HepG2 (cell line): ENCODE measurements around the gene KHK. TPM values are rescaled to one million over a fixed set of nuclear protein-coding genes. Genes with fewer than 3 reads are reported as not detected.

Experiments used
- ATAC-seq: fragments of 200-7000 bp; cut with Tn5 transposase; 3 replicates; pipeline ENCODE4 v1.9.1; 2020; ENCODE audit warnings: mild to moderate bottlenecking, moderate library complexity
- BruUV-seq: library from RNA; stranded (reverse); fragments of 400-500 nt; replicated peaks from 2 replicates; lab custom pipeline; 2021; lab: Mats Ljungman, UMichigan
- CTCF ChIA-PET: fragments of 300-600 bp; formaldehyde crosslinking; extraction: SDS; loops from one replicate; lab custom pipeline; 2021; ENCODE audit warnings: low total read pairs, inconsistent platforms, low intra/inter-chr PET ratio; lab: Yijun Ruan, JAX
- POLR2A ChIA-PET: fragments of 350-600 bp; sonication (Branson Sonifier 250); formaldehyde crosslinking; loops from one replicate; lab custom pipeline; 2020; ENCODE audit warnings: antibody characterized with exemption, inconsistent platforms; lab: Yijun Ruan, JAX
- DNase-seq: peaks from one replicate; pipeline ENCODE4 v3.0.0-alpha.2; 2015; ENCODE audit warnings: low spot score
- FAIRE-seq: peaks from 3 replicates; lab custom pipeline; 2011; peaks lifted over from hg19 to GRCh38; lab: Jason Lieb, UNC
- H2AFZ ChIP-seq: one replicate; pipeline ENCODE4 v1.6.1; 2011; ENCODE audit warnings: low read length, inconsistent platforms
- H3K27ac ChIP-seq: fragments of 300-600 bp; 3 replicates; pipeline ENCODE4 v1.8.0; 2011; ENCODE audit warnings: mixed run types, mild to moderate bottlenecking, mixed read lengths, low read length, inconsistent platforms; ENCODE audit not compliant: insufficient read depth; ENCODE audit errors: extremely low read length
- H3K27me3 ChIP-seq, 2 experiments: fragments of 200-600 bp in 1 of 2; 2 replicates in 1 of 2; 3 replicates in 1 of 2; pipeline versions ENCODE4 v1.6.0 to v1.8.0; 2011; ENCODE audit warnings: low read length in 2 of 2, mild to moderate bottlenecking in 2 of 2, moderate library complexity in 2 of 2, inconsistent platforms in 1 of 2; ENCODE audit not compliant: insufficient read depth in 2 of 2, control insufficient read depth in 1 of 2
- H3K36me3 ChIP-seq, 2 experiments: fragments of 200-600 bp in 1 of 2; replicated peaks in 1 of 2; 2 replicates in 1 of 2; 3 replicates in 1 of 2; pipeline versions ENCODE4 v1.5.1 to v1.8.0; 2011; ENCODE audit warnings: low read length in 2 of 2, inconsistent platforms in 1 of 2; ENCODE audit not compliant: insufficient read depth in 2 of 2, control insufficient read depth in 1 of 2
- H3K4me1 ChIP-seq: 2 replicates; pipeline ENCODE4 v1.5.1; 2012; ENCODE audit warnings: low read length, inconsistent platforms; ENCODE audit not compliant: insufficient read depth
- H3K4me2 ChIP-seq: 2 replicates; pipeline ENCODE4 v1.6.0; 2011; ENCODE audit warnings: low read depth, low read length, inconsistent platforms
- H3K4me3 ChIP-seq, 3 experiments: fragments of 200-600 bp in 1 of 3; sonication (generic), shearing (Covaris generic) in 1 of 3; replicated peaks in 1 of 3; 2 replicates each; pipeline ENCODE4 v1.5.1; 2011 to 2016; ENCODE audit warnings: low read length in 3 of 3, inconsistent platforms in 2 of 3, low read depth in 2 of 3, mild to moderate bottlenecking in 2 of 3, control low read depth in 1 of 3, mixed read lengths in 1 of 3; ENCODE audit not compliant: insufficient read depth in 1 of 3
- H3K79me2 ChIP-seq: one replicate; pipeline ENCODE4 v1.6.1; 2011; ENCODE audit warnings: low read length, inconsistent platforms; ENCODE audit not compliant: insufficient read depth
- H3K9ac ChIP-seq: 2 replicates; pipeline ENCODE4 v1.6.0; 2011; ENCODE audit warnings: mild to moderate bottlenecking, low read depth, low read length, inconsistent platforms; ENCODE audit not compliant: insufficient read depth
- H3K9me3 ChIP-seq: 2 replicates; pipeline ENCODE4 v1.5.1; 2012; ENCODE audit warnings: mild to moderate bottlenecking, low read length
- H4K20me1 ChIP-seq: 2 replicates; pipeline ENCODE4 v1.6.0; 2011; ENCODE audit warnings: inconsistent platforms, mild to moderate bottlenecking, low read length, moderate library complexity; ENCODE audit not compliant: insufficient read depth
- ATF1 ChIP-seq: IDR thresholded peaks from 2 replicates; pipeline ENCODE4 v1.6.1; 2016; ENCODE audit warnings: mild to moderate bottlenecking, control low read depth
- CENPT ChIP-seq: sonication (generic); formaldehyde crosslinking; IDR thresholded peaks from 2 replicates; pipeline ENCODE4 v1.8.0; 2022; ENCODE audit warnings: low read depth, mild to moderate bottlenecking, moderate library complexity, missing genetic modification reagents
- FOXA3 ChIP-seq: IDR thresholded peaks from 2 replicates; pipeline ENCODE4 v1.6.1; 2016; ENCODE audit warnings: missing genetic modification reagents, missing compliant biosample characterization
- HNRNPL ChIP-seq: fragments of 200-400 bp; formaldehyde crosslinking; IDR thresholded peaks from 2 replicates; pipeline ENCODE4 v1.6.1; 2017; ENCODE audit warnings: mild to moderate bottlenecking, low read depth, low read length
- KLF12 ChIP-seq: sonication (generic); formaldehyde crosslinking; IDR thresholded peaks from 2 replicates; pipeline ENCODE4 v1.4.0; 2020; ENCODE audit warnings: missing genetic modification reagents, borderline replicate concordance
- MEF2D ChIP-seq: sonication (generic); formaldehyde crosslinking; IDR thresholded peaks from 2 replicates; pipeline ENCODE4 v1.5.1; 2020; ENCODE audit warnings: mild to moderate bottlenecking, missing genetic modification reagents
- SP1 ChIP-seq, 2 experiments: fragments of 450-650 bp in 1 of 2; sonication (generic) in 1 of 2; formaldehyde crosslinking in 1 of 2; IDR thresholded peaks; 2 replicates each; pipeline versions ENCODE4 v1.4.0 to v1.6.1; 2016 to 2020; ENCODE audit warnings: missing genetic modification reagents in 1 of 2
- TBX3 ChIP-seq: fragments of 450-650 bp; IDR thresholded peaks from 2 replicates; pipeline ENCODE4 v1.6.1; 2017; ENCODE audit warnings: antibody characterized with exemption, mild to moderate bottlenecking, inconsistent platforms, borderline replicate concordance
- TERF1 ChIP-seq: sonication (generic); formaldehyde crosslinking; IDR thresholded peaks from 2 replicates; pipeline ENCODE4 v1.8.0; 2022; ENCODE audit warnings: mild to moderate bottlenecking, missing genetic modification reagents, moderate library complexity
- ZFY ChIP-seq: sonication (generic); formaldehyde crosslinking; IDR thresholded peaks from 2 replicates; pipeline ENCODE4 v1.4.0; 2020; ENCODE audit warnings: missing genetic modification reagents
- ZNF33A ChIP-seq: sonication (generic); formaldehyde crosslinking; IDR thresholded peaks from 2 replicates; pipeline ENCODE4 v1.5.1; 2020; ENCODE audit warnings: missing genetic modification reagents, mild to moderate bottlenecking, moderate library complexity, borderline replicate concordance
- ZNF770 ChIP-seq: sonication (generic); formaldehyde crosslinking; IDR thresholded peaks from 2 replicates; pipeline ENCODE4 v1.5.0; 2020; ENCODE audit warnings: mild to moderate bottlenecking, missing genetic modification reagents
- ZSCAN12 ChIP-seq: sonication (generic); formaldehyde crosslinking; IDR thresholded peaks from 2 replicates; pipeline ENCODE4 v1.9.0; 2021; ENCODE audit warnings: mild to moderate bottlenecking, missing genetic modification reagents
- WGBS: methylation state at CpG from one replicate; pipeline ENCODE4 v1.1.6; 2017; ENCODE audit warnings: low lambda C conversion rate; 5-methylcytosine and 5-hydroxymethylcytosine counted together
- in situ Hi-C: cut with HindIII; loops from 2 replicates; pipeline ENCODE4 v1.10.0; 2017; ENCODE audit warnings: low pct_unique_long_range_greater_than_20kb; ENCODE audit not compliant: extremely low pct_ligation_motif_present
- intact Hi-C: fragments of 100-400 bp; cut with micrococcal nuclease; formaldehyde crosslinking; loops from one replicate; pipeline ENCODE4 v1.10.0; 2022; ENCODE audit not compliant: unreplicated experiment
- polyA plus RNA-seq, 8 experiments: library from polyadenylated mRNA; depleted of rRNA in 3 of 8; stranded (reverse) in 7 of 8; unstranded in 1 of 8; fragments of >200 nt; fragmentation: Illumina TruSeq in 4 of 8; extraction: Trizol in 4 of 8; gene quantifications; 2 replicates each; pipeline versions ENCODE4 v1.2.1 to v1.2.3, GENCODE V29; 2011 to 2016; ENCODE audit warnings: low read depth in 4 of 8, missing spikeins in 1 of 8, mixed read lengths in 1 of 8; ENCODE audit not compliant: insufficient read depth in 1 of 8
- total RNA-seq, 5 experiments: library from RNA; depleted of rRNA; stranded (reverse); fragments of >200 nt; fragmentation: Illumina TruSeq; extraction: Trizol; gene quantifications; 2 replicates each; pipeline ENCODE4 v1.2.3, GENCODE V29; 2016; ENCODE audit warnings: low read depth in 1 of 5
- TF ChIP-seq, protein P1 (sequence below): sonication (generic); formaldehyde crosslinking; IDR thresholded peaks from 2 replicates; pipeline ENCODE4 v1.4.0; 2020; ENCODE audit warnings: missing genetic modification reagents
- TF ChIP-seq, protein P2 (sequence below): sonication (generic); formaldehyde crosslinking; IDR thresholded peaks from 2 replicates; pipeline ENCODE4 v1.5.1; 2020; ENCODE audit warnings: mild to moderate bottlenecking, missing genetic modification reagents

The KHK gene
- total and polyA plus RNA-seq, 2 of the 13 experiments (the other 11 are each of a cell fraction or from before 2014, with no cell fraction given), result 40.9 to 99.2 TPM

- DNase-seq (peak; percentile 59), ATAC-seq (peak; percentile 78), FAIRE-seq (peak; percentile 55)
- no TSS peak for BruUV-seq
- H3K4me2 ChIP-seq, result peak within 1 kb of the TSS; percentile 99
- H3K27ac ChIP-seq, result no peak within 1 kb of the TSS
- no peaks in the 10 kb centered on the region for H3K79me2 ChIP-seq
- peak within 1 kb of the TSS; percentile 4 for H2AFZ ChIP-seq
- no peaks in the 10 kb centered on the region for H3K9me3 ChIP-seq
- H3K36me3 ChIP-seq, result no peaks in the 10 kb centered on the region
- no peaks in the 10 kb centered on the region for H4K20me1 ChIP-seq
- H3K4me1 ChIP-seq, result peaks cover 60% of the 10 kb centered on the region
- CTCF ChIA-PET, result no interaction called here
- POLR2A ChIA-PET, result interaction anchor here (0.9 to 5.3 kb wide), 14 partner anchors 10 to 88 kb away, joined by 3 to 76 read pairs (median 4); partner anchors contain the start of genes ATRAID, KHK, OST4 and PREB
- H3K9ac ChIP-seq, result peak within 1 kb of the TSS; percentile 66
- in situ Hi-C loops, result no loop called here
- H3K27me3 ChIP-seq, result peaks cover 2 to 42% of the 10 kb centered on the region in 2 experiments; a peak in 4 of 5 replicates
- peak within 1 kb of the TSS; percentile 46 to 80 (median 62) for H3K4me3 ChIP-seq
- intact Hi-C loops, result loop anchor here (1.0 kb wide), 1 partner anchor 11 kb away; the partner anchor contains the start of gene PREB
- 2% methylated on average over 25 of the region's 47 CpGs for WGBS
- TF ChIP-seq ZFY (peak; percentile 76), TBX3 (0 out of 2 replicates have a peak, but pooled peaks have one; percentile 38), KLF12 (CRISPR knock-in tag) (no peak), ATF1 (CRISPR knock-in tag) (no peak), CENPT (CRISPR knock-in tag) (no peak), HNRNPL (0 out of 2 replicates have a peak, but pooled peaks have one; percentile 52), SP1 (IDR thresholded peaks at IDR 0.05) (no peak), SP1 (CRISPR knock-in tag; IDR thresholded peaks at IDR 0.05) (peak; percentile 74), ZSCAN12 (no peak), MEF2D (CRISPR knock-in tag) (no peak), ZNF33A (CRISPR knock-in tag) (no peak), ZNF770 (CRISPR knock-in tag) (no peak), FOXA3 (peak; percentile 5; the same call in 1 of the 2 replicates), TERF1 (CRISPR knock-in tag) (no peak)
- TF ChIP-seq, protein P1, sequence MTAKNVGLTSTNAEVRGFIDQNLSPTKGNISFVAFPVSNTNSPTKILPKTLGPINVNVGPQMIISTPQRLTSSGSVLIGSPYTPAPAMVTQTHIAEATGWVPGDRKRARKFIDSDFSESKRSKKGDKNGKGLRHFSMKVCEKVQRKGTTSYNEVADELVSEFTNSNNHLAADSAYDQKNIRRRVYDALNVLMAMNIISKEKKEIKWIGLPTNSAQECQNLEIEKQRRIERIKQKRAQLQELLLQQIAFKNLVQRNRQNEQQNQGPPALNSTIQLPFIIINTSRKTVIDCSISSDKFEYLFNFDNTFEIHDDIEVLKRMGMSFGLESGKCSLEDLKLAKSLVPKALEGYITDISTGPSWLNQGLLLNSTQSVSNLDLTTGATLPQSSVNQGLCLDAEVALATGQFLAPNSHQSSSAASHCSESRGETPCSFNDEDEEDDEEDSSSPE (CRISPR knock-in tag), result 0 out of 2 replicates have a peak, but pooled peaks have one; percentile 28
- TF ChIP-seq, protein P2, sequence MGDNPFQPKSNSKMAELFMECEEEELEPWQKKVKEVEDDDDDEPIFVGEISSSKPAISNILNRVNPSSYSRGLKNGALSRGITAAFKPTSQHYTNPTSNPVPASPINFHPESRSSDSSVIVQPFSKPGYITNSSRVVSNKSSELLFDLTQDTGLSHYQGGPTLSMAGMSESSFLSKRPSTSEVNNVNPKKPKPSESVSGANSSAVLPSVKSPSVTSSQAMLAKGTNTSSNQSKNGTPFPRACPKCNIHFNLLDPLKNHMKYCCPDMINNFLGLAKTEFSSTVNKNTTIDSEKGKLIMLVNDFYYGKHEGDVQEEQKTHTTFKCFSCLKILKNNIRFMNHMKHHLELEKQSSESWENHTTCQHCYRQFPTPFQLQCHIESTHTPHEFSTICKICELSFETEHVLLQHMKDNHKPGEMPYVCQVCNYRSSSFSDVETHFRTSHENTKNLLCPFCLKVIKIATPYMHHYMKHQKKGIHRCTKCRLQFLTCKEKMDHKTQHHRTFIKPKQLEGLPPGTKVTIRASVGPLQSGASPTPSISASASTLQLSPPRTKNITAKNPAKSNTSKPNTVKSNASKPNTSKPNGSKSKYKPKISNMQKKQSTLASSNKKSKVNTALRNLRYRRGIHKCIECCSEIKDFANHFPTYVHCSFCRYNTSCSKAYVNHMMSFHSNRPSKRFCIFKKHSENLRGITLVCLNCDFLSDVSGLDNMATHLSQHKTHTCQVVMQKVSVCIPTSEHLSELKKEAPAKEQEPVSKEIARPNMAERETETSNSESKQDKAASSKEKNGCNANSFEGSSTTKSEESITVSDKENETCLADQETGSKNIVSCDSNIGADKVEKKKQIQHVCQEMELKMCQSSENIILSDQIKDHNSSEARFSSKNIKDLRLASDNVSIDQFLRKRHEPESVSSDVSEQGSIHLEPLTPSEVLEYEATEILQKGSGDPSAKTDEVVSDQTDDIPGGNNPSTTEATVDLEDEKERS, result peak; percentile 82; the same call in 1 of the 2 replicates
These were observed 37.0 kb downstream of the KHK start, which contains the start of gene ABHD1 for GRCh38 chr2:27123302-27124150. ABHD1 (plus strand) TSS chr2:27123815; CDS start chr2:27123949, 134 bp downstream.
